ENCODE data around the gene XCL1.

XCL1 gene

GRCh38 chr1:168574234-168574633 lies 2.2 kb upstream of the XCL1 start:
- peak; percentile 36; the same call in 1 of the 2 replicates for TF ChIP-seq TEAD4 (IDR thresholded peaks at IDR 0.05)
- TF ChIP-seq RAD21 (IDR thresholded peaks at IDR 0.05; ENCODE audit: low read depth) = peak; percentile 44

DNA sequence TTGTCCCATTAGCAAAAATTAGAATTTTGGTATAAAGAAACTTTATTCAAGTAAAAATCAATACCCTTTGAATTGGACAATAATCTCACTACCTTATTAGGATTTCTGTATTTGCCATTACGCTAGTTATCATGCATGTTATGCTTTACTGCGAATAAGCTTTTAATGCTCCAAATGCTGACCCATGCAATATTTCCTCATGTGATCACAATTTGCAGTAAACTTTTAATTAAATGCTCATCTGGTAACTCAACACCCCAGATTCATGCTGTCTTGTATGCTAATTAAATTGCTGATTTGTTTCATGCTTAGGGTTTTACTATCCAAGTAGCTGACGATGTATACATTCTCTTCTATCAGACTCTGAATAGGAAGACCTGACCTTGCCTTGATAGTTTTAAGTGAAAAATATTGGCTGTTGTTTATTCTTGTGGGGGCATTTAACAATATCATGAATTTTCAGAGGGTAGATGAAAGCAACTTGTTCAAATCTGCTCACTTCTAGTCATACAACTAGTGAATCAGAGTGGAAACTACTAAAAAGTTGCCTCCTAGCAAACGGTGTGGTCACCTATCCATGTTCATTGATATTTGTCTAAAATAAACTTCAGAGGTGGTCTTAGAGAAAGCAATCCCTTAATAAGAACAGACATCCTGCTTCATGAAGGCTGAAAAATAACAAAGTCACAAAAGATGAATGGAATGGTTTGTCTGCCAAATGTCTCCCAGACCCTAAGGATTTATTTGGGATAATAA lies 5.6 kb downstream of the XCL1 start:
- TF ChIP-seq TAF1 (IDR thresholded peaks at IDR 0.05; ENCODE audit: low read depth) (no peak), EP300 (IDR thresholded peaks at IDR 0.05; ENCODE audit: borderline replicate concordance) (no peak), RAD21 (IDR thresholded peaks at IDR 0.05; ENCODE audit: low read depth) (no peak), CREB1 (IDR thresholded peaks at IDR 0.05; ENCODE audit: low read depth) (no peak), NFIC (IDR thresholded peaks at IDR 0.05) (no peak), FOXM1 (IDR thresholded peaks at IDR 0.05; ENCODE audit: borderline replicate concordance, low read depth) (no peak), ZBTB7A (IDR thresholded peaks at IDR 0.05; ENCODE audit: low read depth) (no peak), YY1 (IDR thresholded peaks at IDR 0.05; ENCODE audit: low read depth) (no peak), TCF12 (IDR thresholded peaks at IDR 0.05; ENCODE audit: low read depth) (no peak), TEAD4 (IDR thresholded peaks at IDR 0.05) (no peak), EGR1 (IDR thresholded peaks at IDR 0.05) (no peak), CEBPB (IDR thresholded peaks at IDR 0.05) (no peak)
- TF ChIP-seq, protein P1, sequence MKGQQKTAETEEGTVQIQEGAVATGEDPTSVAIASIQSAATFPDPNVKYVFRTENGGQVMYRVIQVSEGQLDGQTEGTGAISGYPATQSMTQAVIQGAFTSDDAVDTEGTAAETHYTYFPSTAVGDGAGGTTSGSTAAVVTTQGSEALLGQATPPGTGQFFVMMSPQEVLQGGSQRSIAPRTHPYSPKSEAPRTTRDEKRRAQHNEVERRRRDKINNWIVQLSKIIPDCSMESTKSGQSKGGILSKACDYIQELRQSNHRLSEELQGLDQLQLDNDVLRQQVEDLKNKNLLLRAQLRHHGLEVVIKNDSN (IDR thresholded peaks at IDR 0.05) = no peak
- TF ChIP-seq, protein P2, sequence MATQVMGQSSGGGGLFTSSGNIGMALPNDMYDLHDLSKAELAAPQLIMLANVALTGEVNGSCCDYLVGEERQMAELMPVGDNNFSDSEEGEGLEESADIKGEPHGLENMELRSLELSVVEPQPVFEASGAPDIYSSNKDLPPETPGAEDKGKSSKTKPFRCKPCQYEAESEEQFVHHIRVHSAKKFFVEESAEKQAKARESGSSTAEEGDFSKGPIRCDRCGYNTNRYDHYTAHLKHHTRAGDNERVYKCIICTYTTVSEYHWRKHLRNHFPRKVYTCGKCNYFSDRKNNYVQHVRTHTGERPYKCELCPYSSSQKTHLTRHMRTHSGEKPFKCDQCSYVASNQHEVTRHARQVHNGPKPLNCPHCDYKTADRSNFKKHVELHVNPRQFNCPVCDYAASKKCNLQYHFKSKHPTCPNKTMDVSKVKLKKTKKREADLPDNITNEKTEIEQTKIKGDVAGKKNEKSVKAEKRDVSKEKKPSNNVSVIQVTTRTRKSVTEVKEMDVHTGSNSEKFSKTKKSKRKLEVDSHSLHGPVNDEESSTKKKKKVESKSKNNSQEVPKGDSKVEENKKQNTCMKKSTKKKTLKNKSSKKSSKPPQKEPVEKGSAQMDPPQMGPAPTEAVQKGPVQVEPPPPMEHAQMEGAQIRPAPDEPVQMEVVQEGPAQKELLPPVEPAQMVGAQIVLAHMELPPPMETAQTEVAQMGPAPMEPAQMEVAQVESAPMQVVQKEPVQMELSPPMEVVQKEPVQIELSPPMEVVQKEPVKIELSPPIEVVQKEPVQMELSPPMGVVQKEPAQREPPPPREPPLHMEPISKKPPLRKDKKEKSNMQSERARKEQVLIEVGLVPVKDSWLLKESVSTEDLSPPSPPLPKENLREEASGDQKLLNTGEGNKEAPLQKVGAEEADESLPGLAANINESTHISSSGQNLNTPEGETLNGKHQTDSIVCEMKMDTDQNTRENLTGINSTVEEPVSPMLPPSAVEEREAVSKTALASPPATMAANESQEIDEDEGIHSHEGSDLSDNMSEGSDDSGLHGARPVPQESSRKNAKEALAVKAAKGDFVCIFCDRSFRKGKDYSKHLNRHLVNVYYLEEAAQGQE (IDR thresholded peaks at IDR 0.05; ENCODE audit: low read depth) = no peak
- TF ChIP-seq, protein P3, sequence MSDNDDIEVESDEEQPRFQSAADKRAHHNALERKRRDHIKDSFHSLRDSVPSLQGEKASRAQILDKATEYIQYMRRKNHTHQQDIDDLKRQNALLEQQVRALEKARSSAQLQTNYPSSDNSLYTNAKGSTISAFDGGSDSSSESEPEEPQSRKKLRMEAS (IDR thresholded peaks at IDR 0.05) = no peak

- TF ChIP-seq RAD21 (IDR thresholded peaks at IDR 0.05; ENCODE audit: low read depth) (no peak), YY1 (IDR thresholded peaks at IDR 0.05; ENCODE audit: low read depth) (no peak), CREB1 (IDR thresholded peaks at IDR 0.05; ENCODE audit: low read depth) (no peak), FOXM1 (IDR thresholded peaks at IDR 0.05; ENCODE audit: borderline replicate concordance, low read depth) (no peak), ZBTB7A (IDR thresholded peaks at IDR 0.05; ENCODE audit: low read depth) (no peak), EP300 (IDR thresholded peaks at IDR 0.05; ENCODE audit: borderline replicate concordance) (peak; percentile 54; the same call in 1 of the 2 replicates), CEBPB (IDR thresholded peaks at IDR 0.05) (peak; percentile 39; the same call in 1 of the 2 replicates), TCF12 (IDR thresholded peaks at IDR 0.05; ENCODE audit: low read depth) (peak; percentile 59; the same call in 1 of the 2 replicates), NFIC (IDR thresholded peaks at IDR 0.05) (no peak), EGR1 (IDR thresholded peaks at IDR 0.05) (no peak), TEAD4 (IDR thresholded peaks at IDR 0.05) (peak; percentile 81)
- TF ChIP-seq, protein P3 (IDR thresholded peaks at IDR 0.05) = no peak
- TF ChIP-seq, protein P2 (IDR thresholded peaks at IDR 0.05; ENCODE audit: low read depth) = no peak
- TF ChIP-seq, protein P1 (IDR thresholded peaks at IDR 0.05) = no peak
Observed at GRCh38 chr1:168582688-168583336, 6.4 kb downstream of the XCL1 start.

GRCh38 chr1:168583571-168583970 lies 7.2 kb downstream of the XCL1 start:
- TF ChIP-seq EP300 (IDR thresholded peaks at IDR 0.05; ENCODE audit: borderline replicate concordance) (peak; percentile 76), ZBTB7A (IDR thresholded peaks at IDR 0.05; ENCODE audit: low read depth) (no peak), CEBPB (IDR thresholded peaks at IDR 0.05) (peak; percentile 59), TCF12 (IDR thresholded peaks at IDR 0.05; ENCODE audit: low read depth) (peak; percentile 68; the same call in 1 of the 2 replicates), TEAD4 (IDR thresholded peaks at IDR 0.05) (peak; percentile 84), NFIC (IDR thresholded peaks at IDR 0.05) (peak; percentile 62)
- TF ChIP-seq, protein P3 (IDR thresholded peaks at IDR 0.05) = no peak; the same call in 1 of the 2 replicates
- TF ChIP-seq, protein P1 (IDR thresholded peaks at IDR 0.05) = peak; percentile 77

DNA sequence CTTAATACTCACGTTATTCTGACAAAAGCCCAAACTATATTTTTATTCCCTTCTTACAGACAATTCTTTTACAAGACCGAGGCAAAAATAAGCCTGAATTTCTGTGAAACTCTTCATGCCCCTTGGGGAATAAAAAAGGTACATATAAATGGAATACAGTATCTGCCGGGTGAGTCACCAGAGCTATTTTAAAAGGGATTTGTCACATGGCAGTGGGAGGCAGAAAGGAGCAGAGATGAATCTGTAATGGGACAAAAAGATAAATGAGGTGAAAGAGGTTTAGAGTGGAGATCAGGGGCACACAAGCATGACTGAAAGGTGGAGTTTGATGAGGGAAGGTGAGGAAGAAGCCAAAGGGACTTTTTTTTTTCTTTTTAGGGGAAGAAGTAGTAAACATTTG lies 8.8 kb downstream of the XCL1 start:
- TF ChIP-seq CEBPB (IDR thresholded peaks at IDR 0.05) = no peak
- no peak for TF ChIP-seq TCF12 (IDR thresholded peaks at IDR 0.05; ENCODE audit: low read depth)
- TF ChIP-seq, protein P2 (IDR thresholded peaks at IDR 0.05; ENCODE audit: low read depth) = no peak
- TF ChIP-seq, protein P1 (IDR thresholded peaks at IDR 0.05) = no peak
- TF ChIP-seq EP300 (IDR thresholded peaks at IDR 0.05; ENCODE audit: borderline replicate concordance) = no peak
- no peak for TF ChIP-seq TEAD4 (IDR thresholded peaks at IDR 0.05)
- TF ChIP-seq, protein P3 (IDR thresholded peaks at IDR 0.05) = no peak
- no peak for TF ChIP-seq ZBTB7A (IDR thresholded peaks at IDR 0.05; ENCODE audit: low read depth)
- no peak for TF ChIP-seq TAF1 (IDR thresholded peaks at IDR 0.05; ENCODE audit: low read depth)
- no peak for TF ChIP-seq FOXM1 (IDR thresholded peaks at IDR 0.05; ENCODE audit: borderline replicate concordance, low read depth)
- TF ChIP-seq EGR1 (IDR thresholded peaks at IDR 0.05) = no peak
- TF ChIP-seq NFIC (IDR thresholded peaks at IDR 0.05) = no peak
- TF ChIP-seq RAD21 (IDR thresholded peaks at IDR 0.05; ENCODE audit: low read depth) = no peak
- TF ChIP-seq CREB1 (IDR thresholded peaks at IDR 0.05; ENCODE audit: low read depth) = no peak
- no peak for TF ChIP-seq YY1 (IDR thresholded peaks at IDR 0.05; ENCODE audit: low read depth)

Data from Ishikawa (cell line).